Suprapubic skin (tissue), 3 donors: ENCODE data around the gene OR2A2.

Source experiments
- EP300 ChIP-seq: sonication (generic); formaldehyde crosslinking; IDR thresholded peaks from one replicate; pipeline ENCODE4 v1.6.1; 2017; ENCODE audit warnings: antibody characterized with exemption
- POLR2A ChIP-seq, 2 donors: fragments of 450-650 bp; IDR thresholded peaks; one replicate each; pipeline ENCODE4 v1.6.1; 2017; ENCODE audit warnings: antibody characterized with exemption in 2 of 2, mild to moderate bottlenecking in 2 of 2, moderate library complexity in 2 of 2
- TF ChIP-seq, protein P1 (sequence below), 2 donors: fragments of 200-600 bp in 1 of 2; fragments of 450-650 bp in 1 of 2; sonication (generic) in 1 of 2; IDR thresholded peaks; one replicate each; pipeline ENCODE4 v1.5.1; 2016 to 2019; ENCODE audit warnings: antibody characterized with exemption in 2 of 2, mild to moderate bottlenecking in 1 of 2, moderate library complexity in 1 of 2

DNA sequence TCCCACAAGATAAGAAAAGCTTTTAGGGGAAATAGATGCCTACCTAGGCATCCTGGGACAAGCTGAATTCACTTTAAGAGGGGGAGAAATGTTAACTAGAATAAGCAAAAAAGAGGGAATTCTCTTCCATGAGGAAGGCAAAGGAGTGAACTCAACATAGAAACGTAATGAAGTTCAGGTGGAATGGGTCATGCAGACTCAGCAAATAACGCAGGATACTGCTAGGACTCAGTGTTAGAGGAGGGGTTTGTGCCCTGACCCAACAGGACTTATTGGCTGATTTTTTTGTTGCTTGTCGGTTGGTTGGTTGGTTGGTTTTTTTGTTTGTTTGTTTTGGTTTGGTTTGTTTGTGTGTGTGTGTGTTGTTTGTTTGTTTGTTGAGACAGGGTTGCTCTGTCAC is 22.9 kb downstream of the OR2A2 start:
- TF ChIP-seq POLR2A (IDR thresholded peaks at IDR 0.05) (no peak), EP300 (no peak)
- TF ChIP-seq, protein P1, sequence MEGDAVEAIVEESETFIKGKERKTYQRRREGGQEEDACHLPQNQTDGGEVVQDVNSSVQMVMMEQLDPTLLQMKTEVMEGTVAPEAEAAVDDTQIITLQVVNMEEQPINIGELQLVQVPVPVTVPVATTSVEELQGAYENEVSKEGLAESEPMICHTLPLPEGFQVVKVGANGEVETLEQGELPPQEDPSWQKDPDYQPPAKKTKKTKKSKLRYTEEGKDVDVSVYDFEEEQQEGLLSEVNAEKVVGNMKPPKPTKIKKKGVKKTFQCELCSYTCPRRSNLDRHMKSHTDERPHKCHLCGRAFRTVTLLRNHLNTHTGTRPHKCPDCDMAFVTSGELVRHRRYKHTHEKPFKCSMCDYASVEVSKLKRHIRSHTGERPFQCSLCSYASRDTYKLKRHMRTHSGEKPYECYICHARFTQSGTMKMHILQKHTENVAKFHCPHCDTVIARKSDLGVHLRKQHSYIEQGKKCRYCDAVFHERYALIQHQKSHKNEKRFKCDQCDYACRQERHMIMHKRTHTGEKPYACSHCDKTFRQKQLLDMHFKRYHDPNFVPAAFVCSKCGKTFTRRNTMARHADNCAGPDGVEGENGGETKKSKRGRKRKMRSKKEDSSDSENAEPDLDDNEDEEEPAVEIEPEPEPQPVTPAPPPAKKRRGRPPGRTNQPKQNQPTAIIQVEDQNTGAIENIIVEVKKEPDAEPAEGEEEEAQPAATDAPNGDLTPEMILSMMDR (IDR thresholded peaks at IDR 0.05), result no peak
